HepG2 (cell line): ENCODE data around the gene FANCG. TPM values are rescaled to one million over a fixed set of nuclear protein-coding genes. Genes with fewer than 3 reads are reported as not detected.
A peak's percentile ranks its signal among the peaks of the same experiment; 100 is the strongest.

Experiments used
- CBFB ChIP-seq: sonication (generic); formaldehyde crosslinking; IDR thresholded peaks from 2 replicates; pipeline ENCODE4 v1.4.0; 2020; ENCODE audit warnings: missing genetic modification reagents
- JUNB ChIP-seq: sonication (generic); formaldehyde crosslinking; IDR thresholded peaks from 2 replicates; pipeline ENCODE4 v1.8.0; 2022; ENCODE audit warnings: missing genetic modification reagents, mild to moderate bottlenecking, borderline replicate concordance
- KAT7 ChIP-seq: IDR thresholded peaks from 2 replicates; pipeline ENCODE4 v1.6.1; 2018; ENCODE audit warnings: borderline replicate concordance, missing compliant biosample characterization
- KLF16 ChIP-seq, 2 experiments: sonication (generic) in 1 of 2; formaldehyde crosslinking in 1 of 2; IDR thresholded peaks; 2 replicates each; pipeline versions ENCODE4 v1.6.1 to v1.8.0; 2016 to 2023; ENCODE audit warnings: missing genetic modification reagents in 2 of 2, missing compliant biosample characterization in 1 of 2
- NONO ChIP-seq, 2 experiments: fragments of 450-650 bp in 1 of 2; sonication (generic) in 1 of 2; formaldehyde crosslinking in 1 of 2; IDR thresholded peaks in 1 of 2; conservative IDR thresholded peaks in 1 of 2; 2 replicates each; pipeline versions ENCODE4 v1.6.1 to v1.8.0; 2017 to 2022; ENCODE audit warnings: mild to moderate bottlenecking in 1 of 2, missing genetic modification reagents in 1 of 2, moderate library complexity in 1 of 2
- PTBP1 ChIP-seq: fragments of 200-400 bp; formaldehyde crosslinking; IDR thresholded peaks from 2 replicates; pipeline ENCODE4 v1.6.1; 2018; ENCODE audit warnings: low read length, low read depth; ENCODE audit not compliant: poor library complexity, severe bottlenecking
- SRSF4 ChIP-seq: fragments of 200-400 bp; formaldehyde crosslinking; IDR thresholded peaks from one replicate; pipeline ENCODE4 v1.6.1; 2018; ENCODE audit warnings: mild to moderate bottlenecking, low read depth, low read length, moderate library complexity; ENCODE audit not compliant: poor library complexity, severe bottlenecking
- TCF7L2 ChIP-seq: IDR thresholded peaks from 2 replicates; pipeline ENCODE4 v1.6.1; 2011; ENCODE audit warnings: mild to moderate bottlenecking, low read depth, low read length, moderate library complexity
- ZNF180 ChIP-seq: sonication (generic); formaldehyde crosslinking; IDR thresholded peaks from 2 replicates; pipeline ENCODE4 v1.4.0; 2020; ENCODE audit warnings: low read depth, missing genetic modification reagents, borderline replicate concordance
- ZNF737 ChIP-seq: sonication (generic); formaldehyde crosslinking; IDR thresholded peaks from 2 replicates; pipeline ENCODE4 v1.5.0; 2020; ENCODE audit warnings: missing genetic modification reagents, mild to moderate bottlenecking, borderline replicate concordance
- ZNF75D ChIP-seq: sonication (generic); formaldehyde crosslinking; IDR thresholded peaks from 2 replicates; pipeline ENCODE4 v1.8.1; 2023; ENCODE audit warnings: missing genetic modification reagents, mild to moderate bottlenecking, borderline replicate concordance
- polyA plus RNA-seq, 8 experiments: library from polyadenylated mRNA; depleted of rRNA in 3 of 8; stranded (reverse) in 7 of 8; unstranded in 1 of 8; fragments of >200 nt; fragmentation: Illumina TruSeq in 4 of 8; extraction: Trizol in 4 of 8; gene quantifications; 2 replicates each; pipeline versions ENCODE4 v1.2.1 to v1.2.3, GENCODE V29; 2011 to 2016; ENCODE audit warnings: low read depth in 4 of 8, missing spikeins in 1 of 8, mixed read lengths in 1 of 8; ENCODE audit not compliant: insufficient read depth in 1 of 8
- total RNA-seq, 5 experiments: library from RNA; depleted of rRNA; stranded (reverse); fragments of >200 nt; fragmentation: Illumina TruSeq; extraction: Trizol; gene quantifications; 2 replicates each; pipeline ENCODE4 v1.2.3, GENCODE V29; 2016; ENCODE audit warnings: low read depth in 1 of 5
- TF ChIP-seq, protein P1 (sequence below): sonication (generic); formaldehyde crosslinking; IDR thresholded peaks from 2 replicates; pipeline ENCODE4 v1.4.0; 2020; ENCODE audit warnings: missing genetic modification reagents
- TF ChIP-seq, protein P2 (sequence below): sonication (generic); formaldehyde crosslinking; IDR thresholded peaks from 2 replicates; pipeline ENCODE4 v1.5.1; 2020; ENCODE audit warnings: missing genetic modification reagents, mild to moderate bottlenecking, borderline replicate concordance
- TF ChIP-seq, protein P3 (sequence below): sonication (generic); formaldehyde crosslinking; IDR thresholded peaks from 2 replicates; pipeline ENCODE4 v1.4.0; 2020; ENCODE audit warnings: missing genetic modification reagents
- TF ChIP-seq, protein P4 (sequence below): sonication (generic); formaldehyde crosslinking; IDR thresholded peaks from 2 replicates; pipeline ENCODE4 v1.4.0; 2020; ENCODE audit warnings: missing genetic modification reagents
- TF ChIP-seq, protein P5 (sequence below): sonication (generic); formaldehyde crosslinking; conservative IDR thresholded peaks from 2 replicates; pipeline ENCODE4 v1.4.0; 2020; ENCODE audit warnings: mild to moderate bottlenecking, missing genetic modification reagents, moderate library complexity
- TF ChIP-seq, protein P6 (sequence below): sonication (generic); formaldehyde crosslinking; IDR thresholded peaks from 2 replicates; pipeline ENCODE4 v1.4.0; 2020; ENCODE audit warnings: mild to moderate bottlenecking, missing genetic modification reagents

The FANCG gene
- total and polyA plus RNA-seq, 2 of the 13 experiments (the other 11 are each of a cell fraction or from before 2014, with no cell fraction given) = 14.4 to 45.1 TPM

DNA sequence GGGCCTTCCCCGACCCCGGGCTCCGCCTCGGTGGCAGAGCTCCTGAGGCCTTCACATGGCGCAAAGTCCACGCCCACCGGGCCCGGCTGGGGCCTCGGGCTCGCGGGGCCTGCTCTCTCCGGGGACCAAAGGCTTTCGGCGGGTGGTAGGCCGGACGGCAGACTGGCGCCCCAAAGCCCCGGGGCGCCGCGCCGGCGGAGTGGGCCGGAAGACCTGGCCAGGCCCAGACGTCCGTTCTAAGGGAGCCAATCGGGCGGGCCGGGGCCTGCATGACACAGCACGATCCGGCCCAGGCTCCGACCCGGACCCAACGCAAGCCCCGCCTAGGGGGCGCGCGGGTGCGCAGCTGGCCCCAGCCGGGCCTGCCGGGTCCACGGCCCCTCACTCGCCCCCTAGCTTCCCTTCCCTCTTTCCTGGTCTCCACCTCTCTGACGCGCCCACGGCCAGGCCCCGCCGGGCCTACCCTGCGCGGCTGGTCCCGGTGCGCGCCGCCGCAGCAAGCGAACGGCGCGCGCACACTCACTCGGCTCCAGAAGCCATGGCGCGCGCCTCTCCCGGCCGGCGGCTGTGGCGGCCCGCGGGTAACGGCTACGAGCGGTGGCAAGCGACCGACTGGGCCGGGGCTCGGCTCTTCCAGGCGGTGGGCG is 7.8 kb downstream of the FANCG start (continued):
- TF ChIP-seq, protein P1, sequence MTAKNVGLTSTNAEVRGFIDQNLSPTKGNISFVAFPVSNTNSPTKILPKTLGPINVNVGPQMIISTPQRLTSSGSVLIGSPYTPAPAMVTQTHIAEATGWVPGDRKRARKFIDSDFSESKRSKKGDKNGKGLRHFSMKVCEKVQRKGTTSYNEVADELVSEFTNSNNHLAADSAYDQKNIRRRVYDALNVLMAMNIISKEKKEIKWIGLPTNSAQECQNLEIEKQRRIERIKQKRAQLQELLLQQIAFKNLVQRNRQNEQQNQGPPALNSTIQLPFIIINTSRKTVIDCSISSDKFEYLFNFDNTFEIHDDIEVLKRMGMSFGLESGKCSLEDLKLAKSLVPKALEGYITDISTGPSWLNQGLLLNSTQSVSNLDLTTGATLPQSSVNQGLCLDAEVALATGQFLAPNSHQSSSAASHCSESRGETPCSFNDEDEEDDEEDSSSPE (CRISPR knock-in tag) = peak; percentile 38
- no peak for TF ChIP-seq PTBP1
- TF ChIP-seq, protein P2, sequence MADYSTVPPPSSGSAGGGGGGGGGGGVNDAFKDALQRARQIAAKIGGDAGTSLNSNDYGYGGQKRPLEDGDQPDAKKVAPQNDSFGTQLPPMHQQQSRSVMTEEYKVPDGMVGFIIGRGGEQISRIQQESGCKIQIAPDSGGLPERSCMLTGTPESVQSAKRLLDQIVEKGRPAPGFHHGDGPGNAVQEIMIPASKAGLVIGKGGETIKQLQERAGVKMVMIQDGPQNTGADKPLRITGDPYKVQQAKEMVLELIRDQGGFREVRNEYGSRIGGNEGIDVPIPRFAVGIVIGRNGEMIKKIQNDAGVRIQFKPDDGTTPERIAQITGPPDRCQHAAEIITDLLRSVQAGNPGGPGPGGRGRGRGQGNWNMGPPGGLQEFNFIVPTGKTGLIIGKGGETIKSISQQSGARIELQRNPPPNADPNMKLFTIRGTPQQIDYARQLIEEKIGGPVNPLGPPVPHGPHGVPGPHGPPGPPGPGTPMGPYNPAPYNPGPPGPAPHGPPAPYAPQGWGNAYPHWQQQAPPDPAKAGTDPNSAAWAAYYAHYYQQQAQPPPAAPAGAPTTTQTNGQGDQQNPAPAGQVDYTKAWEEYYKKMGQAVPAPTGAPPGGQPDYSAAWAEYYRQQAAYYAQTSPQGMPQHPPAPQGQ (CRISPR knock-in tag) = no peak
- TF ChIP-seq NONO (IDR thresholded peaks at IDR 0.05) = no peak
- TF ChIP-seq NONO (CRISPR knock-in tag; conservative IDR thresholded peaks at IDR 0.05) = peak; percentile 23
- TF ChIP-seq, protein P3, sequence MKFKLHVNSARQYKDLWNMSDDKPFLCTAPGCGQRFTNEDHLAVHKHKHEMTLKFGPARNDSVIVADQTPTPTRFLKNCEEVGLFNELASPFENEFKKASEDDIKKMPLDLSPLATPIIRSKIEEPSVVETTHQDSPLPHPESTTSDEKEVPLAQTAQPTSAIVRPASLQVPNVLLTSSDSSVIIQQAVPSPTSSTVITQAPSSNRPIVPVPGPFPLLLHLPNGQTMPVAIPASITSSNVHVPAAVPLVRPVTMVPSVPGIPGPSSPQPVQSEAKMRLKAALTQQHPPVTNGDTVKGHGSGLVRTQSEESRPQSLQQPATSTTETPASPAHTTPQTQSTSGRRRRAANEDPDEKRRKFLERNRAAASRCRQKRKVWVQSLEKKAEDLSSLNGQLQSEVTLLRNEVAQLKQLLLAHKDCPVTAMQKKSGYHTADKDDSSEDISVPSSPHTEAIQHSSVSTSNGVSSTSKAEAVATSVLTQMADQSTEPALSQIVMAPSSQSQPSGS (CRISPR knock-in tag) = peak; percentile 26; the same call in 1 of the 2 replicates
- TF ChIP-seq CBFB (CRISPR knock-in tag) = 0 out of 2 replicates have a peak, but pooled peaks have one; percentile 29
- no peak for TF ChIP-seq KAT7 (CRISPR knock-in tag)
- TF ChIP-seq ZNF737 = no peak
- TF ChIP-seq, protein P4, sequence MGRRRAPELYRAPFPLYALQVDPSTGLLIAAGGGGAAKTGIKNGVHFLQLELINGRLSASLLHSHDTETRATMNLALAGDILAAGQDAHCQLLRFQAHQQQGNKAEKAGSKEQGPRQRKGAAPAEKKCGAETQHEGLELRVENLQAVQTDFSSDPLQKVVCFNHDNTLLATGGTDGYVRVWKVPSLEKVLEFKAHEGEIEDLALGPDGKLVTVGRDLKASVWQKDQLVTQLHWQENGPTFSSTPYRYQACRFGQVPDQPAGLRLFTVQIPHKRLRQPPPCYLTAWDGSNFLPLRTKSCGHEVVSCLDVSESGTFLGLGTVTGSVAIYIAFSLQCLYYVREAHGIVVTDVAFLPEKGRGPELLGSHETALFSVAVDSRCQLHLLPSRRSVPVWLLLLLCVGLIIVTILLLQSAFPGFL (CRISPR knock-in tag) = no peak
- TF ChIP-seq JUNB = no peak
- no peak for TF ChIP-seq KLF16 (CRISPR knock-in tag; IDR thresholded peaks at IDR 0.05)
- TF ChIP-seq ZNF180 (CRISPR knock-in tag) = no peak
- TF ChIP-seq, protein P5, sequence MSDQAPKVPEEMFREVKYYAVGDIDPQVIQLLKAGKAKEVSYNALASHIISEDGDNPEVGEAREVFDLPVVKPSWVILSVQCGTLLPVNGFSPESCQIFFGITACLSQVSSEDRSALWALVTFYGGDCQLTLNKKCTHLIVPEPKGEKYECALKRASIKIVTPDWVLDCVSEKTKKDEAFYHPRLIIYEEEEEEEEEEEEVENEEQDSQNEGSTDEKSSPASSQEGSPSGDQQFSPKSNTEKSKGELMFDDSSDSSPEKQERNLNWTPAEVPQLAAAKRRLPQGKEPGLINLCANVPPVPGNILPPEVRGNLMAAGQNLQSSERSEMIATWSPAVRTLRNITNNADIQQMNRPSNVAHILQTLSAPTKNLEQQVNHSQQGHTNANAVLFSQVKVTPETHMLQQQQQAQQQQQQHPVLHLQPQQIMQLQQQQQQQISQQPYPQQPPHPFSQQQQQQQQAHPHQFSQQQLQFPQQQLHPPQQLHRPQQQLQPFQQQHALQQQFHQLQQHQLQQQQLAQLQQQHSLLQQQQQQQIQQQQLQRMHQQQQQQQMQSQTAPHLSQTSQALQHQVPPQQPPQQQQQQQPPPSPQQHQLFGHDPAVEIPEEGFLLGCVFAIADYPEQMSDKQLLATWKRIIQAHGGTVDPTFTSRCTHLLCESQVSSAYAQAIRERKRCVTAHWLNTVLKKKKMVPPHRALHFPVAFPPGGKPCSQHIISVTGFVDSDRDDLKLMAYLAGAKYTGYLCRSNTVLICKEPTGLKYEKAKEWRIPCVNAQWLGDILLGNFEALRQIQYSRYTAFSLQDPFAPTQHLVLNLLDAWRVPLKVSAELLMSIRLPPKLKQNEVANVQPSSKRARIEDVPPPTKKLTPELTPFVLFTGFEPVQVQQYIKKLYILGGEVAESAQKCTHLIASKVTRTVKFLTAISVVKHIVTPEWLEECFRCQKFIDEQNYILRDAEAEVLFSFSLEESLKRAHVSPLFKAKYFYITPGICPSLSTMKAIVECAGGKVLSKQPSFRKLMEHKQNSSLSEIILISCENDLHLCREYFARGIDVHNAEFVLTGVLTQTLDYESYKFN (CRISPR knock-in tag) = peak; percentile 60
- no peak for TF ChIP-seq SRSF4
- TF ChIP-seq, protein P6, sequence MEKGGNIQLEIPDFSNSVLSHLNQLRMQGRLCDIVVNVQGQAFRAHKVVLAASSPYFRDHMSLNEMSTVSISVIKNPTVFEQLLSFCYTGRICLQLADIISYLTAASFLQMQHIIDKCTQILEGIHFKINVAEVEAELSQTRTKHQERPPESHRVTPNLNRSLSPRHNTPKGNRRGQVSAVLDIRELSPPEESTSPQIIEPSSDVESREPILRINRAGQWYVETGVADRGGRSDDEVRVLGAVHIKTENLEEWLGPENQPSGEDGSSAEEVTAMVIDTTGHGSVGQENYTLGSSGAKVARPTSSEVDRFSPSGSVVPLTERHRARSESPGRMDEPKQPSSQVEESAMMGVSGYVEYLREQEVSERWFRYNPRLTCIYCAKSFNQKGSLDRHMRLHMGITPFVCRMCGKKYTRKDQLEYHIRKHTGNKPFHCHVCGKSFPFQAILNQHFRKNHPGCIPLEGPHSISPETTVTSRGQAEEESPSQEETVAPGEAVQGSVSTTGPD = no peak
- no peak for TF ChIP-seq ZNF75D (CRISPR knock-in tag)
- TF ChIP-seq TCF7L2 = no peak
